ENCODE data around the gene AP1S3. TPM values are rescaled to one million over a fixed set of nuclear protein-coding genes. Genes with fewer than 3 reads are reported as not detected.

Gene AP1S3
- total and polyA plus RNA-seq, 5 donors: 0.17 to 0.84 (median 0.29) TPM

DNA sequence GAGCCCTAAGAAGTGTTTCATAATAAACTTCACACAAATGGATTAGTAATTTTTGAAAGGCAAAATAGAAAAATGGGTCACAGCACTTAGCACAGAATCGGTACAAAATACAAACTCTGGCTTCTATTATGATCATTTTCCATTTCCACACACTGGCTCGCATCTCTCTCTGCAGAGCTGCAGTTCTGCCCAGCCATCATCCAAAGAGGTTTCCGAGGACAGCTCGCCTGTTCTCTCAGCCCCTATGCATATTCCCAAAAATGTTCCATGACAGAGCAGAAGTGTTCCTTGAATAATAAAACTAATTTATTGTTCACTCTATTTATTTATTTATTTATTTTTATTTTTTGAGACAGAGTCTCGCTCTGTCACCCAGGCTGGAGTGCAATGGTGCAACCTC, 115.6 kb downstream of the AP1S3 start:
- Histone ChIP-seq H3K27me3 (ENCODE audit: control insufficient read depth, insufficient read depth) (no peaks in the 10 kb centered on the region), H3K4me3 (ENCODE audit: low read length) (no peak overlapping the region), H3K27ac (ENCODE audit: low read length) (no peak overlapping the region), H3K4me1 (ENCODE audit: control insufficient read depth, insufficient read depth, low read length) (peaks cover 5% of the 10 kb centered on the region), H3K9me3 (ENCODE audit: control insufficient read depth, low read length) (no peaks in the 10 kb centered on the region)
- intact Hi-C loops (cut with DNase I): no loop called here
- DNase-seq: no peak
- 90% methylated on average over 5 of the region's 5 CpGs for WGBS
- ATAC-seq: no peak

DNA sequence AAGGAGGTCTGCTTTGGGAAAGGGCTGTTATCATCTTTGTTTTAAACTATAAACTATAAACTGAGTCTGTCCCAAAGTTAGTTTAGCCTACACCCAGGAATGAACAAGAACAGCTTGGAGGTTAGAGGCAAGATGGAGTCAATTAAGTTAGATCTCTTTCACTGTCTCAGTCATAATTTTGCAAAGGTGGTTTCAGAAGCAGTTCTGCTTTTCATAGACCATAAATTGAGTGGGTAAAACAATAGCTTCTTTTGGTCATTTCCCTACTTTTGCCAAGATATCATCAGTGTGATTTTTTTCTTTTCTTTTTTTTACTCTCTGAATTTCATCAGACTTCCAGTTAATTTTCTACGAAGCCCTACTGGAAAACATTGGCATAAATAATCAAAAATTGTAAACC, 117.0 kb downstream of the AP1S3 start:
- no peaks in the 10 kb centered on the region for H3K27me3 ChIP-seq (ENCODE audit: control insufficient read depth, insufficient read depth)
- intact Hi-C loops (cut with DNase I): no loop called here
- no peaks in the 10 kb centered on the region for H3K9me3 ChIP-seq (ENCODE audit: control insufficient read depth, low read length)
- WGBS: 67% methylated on average over 1 of the region's 1 CpG
- DNase-seq (no peak), ATAC-seq (no peak)
- H3K4me1 ChIP-seq (ENCODE audit: control insufficient read depth, insufficient read depth, low read length): peaks cover under 1% of the 10 kb centered on the region
- no peak overlapping the region for H3K27ac ChIP-seq (ENCODE audit: low read length)
- no peak overlapping the region for H3K4me3 ChIP-seq (ENCODE audit: low read length)

- ATAC-seq (no peak), DNase-seq (no peak)
- intact Hi-C loops (cut with DNase I): no loop called here
- Histone ChIP-seq H3K27ac (ENCODE audit: low read length) (no peak overlapping the region), H3K4me1 (ENCODE audit: control insufficient read depth, insufficient read depth, low read length) (no peaks in the 10 kb centered on the region), H3K4me3 (ENCODE audit: low read length) (no peak overlapping the region), H3K9me3 (ENCODE audit: control insufficient read depth, low read length) (no peaks in the 10 kb centered on the region), H3K27me3 (ENCODE audit: control insufficient read depth, insufficient read depth) (no peaks in the 10 kb centered on the region)
Observed at GRCh38 chr2:223712642-223713041, 124.7 kb downstream of the AP1S3 start.

DNA sequence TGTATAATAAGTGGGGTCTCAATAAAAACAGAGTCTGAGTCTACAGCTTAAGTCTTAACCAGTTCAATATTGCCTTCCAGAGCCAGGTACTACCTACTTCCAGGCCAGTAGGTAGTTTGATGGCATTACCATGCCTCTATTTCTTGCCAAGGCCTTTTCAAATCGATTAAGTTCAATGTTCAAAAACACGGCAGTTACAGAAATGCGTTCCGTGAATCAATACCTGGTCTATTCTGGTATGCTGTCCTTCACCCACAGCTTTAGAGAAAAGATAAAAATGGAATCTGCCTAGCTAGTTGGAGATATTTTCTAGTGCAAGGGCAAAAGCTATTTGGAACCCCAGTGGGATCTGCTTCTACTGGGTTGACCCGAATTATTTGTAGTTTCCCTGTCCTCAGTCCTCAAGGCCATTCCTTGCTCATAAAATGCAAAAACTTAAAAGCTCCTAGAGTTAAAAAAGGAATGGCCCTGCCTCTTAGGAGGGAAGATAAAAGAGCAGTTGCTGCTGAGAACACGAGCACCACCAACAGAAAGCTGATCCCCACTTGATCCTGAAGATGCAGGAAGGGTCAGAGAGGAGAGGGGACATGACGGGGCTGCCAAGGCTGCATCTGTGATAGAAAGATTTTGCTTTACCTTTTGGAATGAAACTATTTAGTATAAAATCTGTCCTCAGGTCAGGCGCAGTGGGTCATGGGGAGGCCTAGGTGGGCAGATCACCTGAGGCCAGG, 125.6 kb downstream of the AP1S3 start:
- intact Hi-C loops (cut with DNase I): no loop called here
- Histone ChIP-seq H3K27me3 (ENCODE audit: control insufficient read depth, insufficient read depth) (no peaks in the 10 kb centered on the region), H3K4me3 (ENCODE audit: low read length) (no peak overlapping the region), H3K9me3 (ENCODE audit: control insufficient read depth, low read length) (no peaks in the 10 kb centered on the region), H3K27ac (ENCODE audit: low read length) (no peak overlapping the region), H3K4me1 (ENCODE audit: control insufficient read depth, insufficient read depth, low read length) (no peaks in the 10 kb centered on the region)
- WGBS: 94% methylated on average over 8 of the region's 8 CpGs
- ATAC-seq: no peak
- DNase-seq: no peak

Other genes starting within 250 kb of the AP1S3 start
- gene SCG2, start 235.2 kb downstream of the AP1S3 start, total RNA-seq: under 1 TPM; 0.09 to 0.61 (median 0.19) TPM
- gene SCG2, start 235.2 kb downstream of the AP1S3 start, polyA plus RNA-seq: 0.36 TPM
- 10 to 100 TPM; 15.0 to 21.2 (median 17.5) TPM for gene WDFY1, start 107.8 kb upstream of the AP1S3 start, total RNA-seq
- 10.7 TPM for gene WDFY1, start 107.8 kb upstream of the AP1S3 start, polyA plus RNA-seq
- gene MRPL44, start 119.9 kb upstream of the AP1S3 start, total RNA-seq: 10 to 100 TPM; 22.0 to 31.8 (median 30.4) TPM
- 34.9 TPM for gene MRPL44, start 119.9 kb upstream of the AP1S3 start, polyA plus RNA-seq
- gene SERPINE2, start 201.7 kb upstream of the AP1S3 start, total RNA-seq: 10 to 100 TPM; 15.4 to 49.4 (median 25.6) TPM
- 24.2 TPM for gene SERPINE2, start 201.7 kb upstream of the AP1S3 start, polyA plus RNA-seq